ENCODE data around the gene LTB.
"Not testable (repeated sequence)": the region's sequence is repeated elsewhere in the genome, so short reads cannot be mapped to it uniquely, and the experiment has no call there.

Gene LTB

GRCh38 chr6:31607317-31607716 lies 25.1 kb upstream of the LTB start:
- DNase-seq = no peak

GRCh38 chr6:31597006-31597405 lies 14.8 kb upstream of the LTB start:
- no peak for DNase-seq

- no peak for DNase-seq
Measured at GRCh38 chr6:31592396-31592771, 10.2 kb upstream of the LTB start.

GRCh38 chr6:31590691-31591090 lies 8.5 kb upstream of the LTB start:
- DNase-seq = not testable (repeated sequence)

GRCh38 chr6:31588871-31589650 lies 6.8 kb upstream of the LTB start:
- DNase-seq = no peak

- no peak for DNase-seq
Measured at GRCh38 chr6:31587791-31588777, 5.9 kb upstream of the LTB start.

- DNase-seq = peak; percentile 71
Measured at GRCh38 chr6:31586599-31587281, 4.5 kb upstream of the LTB start.

- peak; percentile 60 for DNase-seq
Measured at GRCh38 chr6:31586008-31586407, 3.8 kb upstream of the LTB start, which contains the start of gene LST1. Gene LST1 (plus strand): TSS chr6:31586277. CDS start chr6:31587300, 1,023 bp downstream.

GRCh38 chr6:31585491-31585890 lies 3.3 kb upstream of the LTB start:
- DNase-seq = no peak

GRCh38 chr6:31581434-31582229 lies 592 bp downstream of the LTB start:
- no peak for DNase-seq

GRCh38 chr6:31580807-31581433 lies 1.3 kb downstream of the LTB start:
- no peak for DNase-seq

- DNase-seq = no peak
Measured at GRCh38 chr6:31580438-31580740, 1.8 kb downstream of the LTB start.

- no peak for DNase-seq
Measured at GRCh38 chr6:31579546-31580437, 2.4 kb downstream of the LTB start.

- no peak for DNase-seq
Measured at GRCh38 chr6:31579119-31579505, 3.1 kb downstream of the LTB start.

GRCh38 chr6:31578184-31579118 lies 3.8 kb downstream of the LTB start:
- no peak for DNase-seq

GRCh38 chr6:31577579-31577966 lies 4.7 kb downstream of the LTB start:
- no peak for DNase-seq

GRCh38 chr6:31576897-31577578 lies 5.2 kb downstream of the LTB start:
- no peak for DNase-seq

GRCh38 chr6:31575952-31576685 lies 6.1 kb downstream of the LTB start:
- no peak for DNase-seq

Data from SIG-M5 (cell line).